Measurements from ENCODE around the gene HMG20A.

GRCh38 chr15:77461486-77461885 is 40.8 kb downstream of the HMG20A start:
- TF ChIP-seq POLR2A (IDR thresholded peaks at IDR 0.05), result no peak
- no peak for TF ChIP-seq CTCF (IDR thresholded peaks at IDR 0.05 in 8 of 11, conservative IDR thresholded peaks at IDR 0.05 in 3 of 11)
- TF ChIP-seq POLR2AphosphoS5 (IDR thresholded peaks at IDR 0.05), result no peak
